ENCODE results near the gene PKIG.
A peak's percentile ranks its signal among the peaks of the same experiment; 100 is the strongest.

Gene PKIG

GRCh38 chr20:44572551-44573500 is 9.6 kb upstream of the PKIG start:
- TF ChIP-seq CTCF (IDR thresholded peaks at IDR 0.05; ENCODE audit: low read depth, low read length) = no peak
- no peaks in the 10 kb centered on the region for H3K9me3 ChIP-seq (ENCODE audit: severe bottlenecking)
- H3K27me3 ChIP-seq (ENCODE audit: insufficient read depth, low read depth, severe bottlenecking) = no peaks in the 10 kb centered on the region
- H3K27ac ChIP-seq = no peak overlapping the region
- no peaks in the 10 kb centered on the region for H3K36me3 ChIP-seq
- no peak for DNase-seq
- no peak overlapping the region for H3K4me3 ChIP-seq (ENCODE audit: low read depth, low read length)

GRCh38 chr20:44573501-44573869 is 8.9 kb upstream of the PKIG start:
- Histone ChIP-seq H3K27ac (no peak overlapping the region), H3K36me3 (no peaks in the 10 kb centered on the region), H3K9me3 (ENCODE audit: severe bottlenecking) (no peaks in the 10 kb centered on the region), H3K27me3 (ENCODE audit: insufficient read depth, low read depth, severe bottlenecking) (no peaks in the 10 kb centered on the region), H3K4me3 (ENCODE audit: low read depth, low read length) (no peak overlapping the region)
- no peak for TF ChIP-seq CTCF (IDR thresholded peaks at IDR 0.05; ENCODE audit: low read depth, low read length)
- DNase-seq = no peak

GRCh38 chr20:44574372-44574771 is 8.0 kb upstream of the PKIG start:
- H3K27me3 ChIP-seq (ENCODE audit: insufficient read depth, low read depth, severe bottlenecking) = no peaks in the 10 kb centered on the region
- no peak for DNase-seq
- no peak overlapping the region for H3K4me3 ChIP-seq (ENCODE audit: low read depth, low read length)
- no peak for TF ChIP-seq CTCF (IDR thresholded peaks at IDR 0.05; ENCODE audit: low read depth, low read length)
- no peak overlapping the region for H3K27ac ChIP-seq
- H3K36me3 ChIP-seq = no peaks in the 10 kb centered on the region
- no peaks in the 10 kb centered on the region for H3K9me3 ChIP-seq (ENCODE audit: severe bottlenecking)

- H3K27ac ChIP-seq = no peak overlapping the region
- H3K4me3 ChIP-seq (ENCODE audit: low read depth, low read length) = no peak overlapping the region
- no peaks in the 10 kb centered on the region for H3K9me3 ChIP-seq (ENCODE audit: severe bottlenecking)
- 0 out of 2 replicates have a peak, but pooled peaks have one; percentile 10 for TF ChIP-seq CTCF (IDR thresholded peaks at IDR 0.05; ENCODE audit: low read depth, low read length)
- DNase-seq = no peak
- no peaks in the 10 kb centered on the region for H3K36me3 ChIP-seq
- no peaks in the 10 kb centered on the region for H3K27me3 ChIP-seq (ENCODE audit: insufficient read depth, low read depth, severe bottlenecking)
These were observed 6.1 kb upstream of the PKIG start for GRCh38 chr20:44576297-44576696.

- Histone ChIP-seq H3K36me3 (no peaks in the 10 kb centered on the region), H3K27me3 (ENCODE audit: insufficient read depth, low read depth, severe bottlenecking) (no peaks in the 10 kb centered on the region), H3K9me3 (ENCODE audit: severe bottlenecking) (no peaks in the 10 kb centered on the region), H3K27ac (no peak overlapping the region), H3K4me3 (ENCODE audit: low read depth, low read length) (no peak overlapping the region)
- DNase-seq = no peak
- no peak for TF ChIP-seq CTCF (IDR thresholded peaks at IDR 0.05; ENCODE audit: low read depth, low read length)
These were observed 2.9 kb upstream of the PKIG start for GRCh38 chr20:44579313-44580081.
